ENCODE measurements around the gene DHX29.
A peak's percentile ranks its signal among the peaks of the same experiment; 100 is the strongest.

Gene DHX29

GRCh38 chr5:55331321-55331720 is 23.8 kb upstream of the DHX29 start:
- TF ChIP-seq CTCF (IDR thresholded peaks at IDR 0.05; ENCODE audit: insufficient read depth, low read length, missing control alignments): no peak
- ChIA-PET CTCF (interaction anchor here (1.4 kb wide), 1 partner anchor 11 kb away, joined by 4 read pairs; no protein-coding TSS in a partner anchor), POLR2A (no interaction called here)
- DNase-seq (ENCODE audit: low read depth, low spot score): no peak
- no peak overlapping the region for H3K4me3 ChIP-seq (ENCODE audit: low read depth, low read length)

- no peak for DNase-seq (ENCODE audit: low read depth, low spot score)
- no peak overlapping the region for H3K4me3 ChIP-seq (ENCODE audit: low read depth, low read length)
- POLR2A ChIA-PET: no interaction called here
- TF ChIP-seq CTCF (IDR thresholded peaks at IDR 0.05; ENCODE audit: insufficient read depth, low read length, missing control alignments): no peak
- CTCF ChIA-PET: interaction anchor here (1.4 kb wide), 1 partner anchor 16 kb away, joined by 5 read pairs; no protein-coding TSS in a partner anchor
Measured at GRCh38 chr5:55327281-55327680, 19.8 kb upstream of the DHX29 start.

- CTCF ChIA-PET: interaction anchor here (0.7 to 2.3 kb wide), 7 partner anchors 9 to 377 kb away, joined by 3 to 19 read pairs (median 4); partner anchors contain the start of genes DHX29 and MTREX
- no peak overlapping the region for H3K4me3 ChIP-seq (ENCODE audit: low read depth, low read length)
- POLR2A ChIA-PET: no interaction called here
- no peak for DNase-seq (ENCODE audit: low read depth, low spot score)
- TF ChIP-seq CTCF (IDR thresholded peaks at IDR 0.05; ENCODE audit: insufficient read depth, low read length, missing control alignments): no peak
Measured at GRCh38 chr5:55325621-55326020, 18.1 kb upstream of the DHX29 start.

- H3K4me3 ChIP-seq (ENCODE audit: low read depth, low read length): no peak overlapping the region
- TF ChIP-seq CTCF (IDR thresholded peaks at IDR 0.05; ENCODE audit: insufficient read depth, low read length, missing control alignments): peak; percentile 56
- DNase-seq (ENCODE audit: low read depth, low spot score): no peak
- CTCF ChIA-PET: interaction anchor here (0.6 to 2.3 kb wide), 13 partner anchors 8 to 876 kb away, joined by 3 to 19 read pairs (median 3); partner anchors contain the start of genes DHX29 and MTREX
- POLR2A ChIA-PET: no interaction called here
Measured at GRCh38 chr5:55324815-55325418, 17.4 kb upstream of the DHX29 start.

GRCh38 chr5:55324006-55324405 is 16.5 kb upstream of the DHX29 start:
- H3K4me3 ChIP-seq (ENCODE audit: low read depth, low read length): no peak overlapping the region
- no peak for TF ChIP-seq CTCF (IDR thresholded peaks at IDR 0.05; ENCODE audit: insufficient read depth, low read length, missing control alignments)
- ChIA-PET CTCF (interaction anchor here (1.1 to 2.0 kb wide), 4 partner anchors 13 to 612 kb away, joined by 3 to 9 read pairs (median 6); no protein-coding TSS in a partner anchor), POLR2A (no interaction called here)
- no peak for DNase-seq (ENCODE audit: low read depth, low spot score)

- no peak for TF ChIP-seq CTCF (IDR thresholded peaks at IDR 0.05; ENCODE audit: insufficient read depth, low read length, missing control alignments)
- no peak for DNase-seq (ENCODE audit: low read depth, low spot score)
- no peak overlapping the region for H3K4me3 ChIP-seq (ENCODE audit: low read depth, low read length)
- ChIA-PET POLR2A (no interaction called here), CTCF (interaction anchor here (1.1 to 1.4 kb wide), 2 partner anchors 10 to 372 kb away, joined by 4 to 5 read pairs; no protein-coding TSS in a partner anchor)
Measured at GRCh38 chr5:55320571-55320970, 13.1 kb upstream of the DHX29 start.

Data from AG04449 (cell line).